GM12878 (cell line): ENCODE data around the gene THBS3. TPM values are rescaled to one million over a fixed set of nuclear protein-coding genes. Genes with fewer than 3 reads are reported as not detected.

ENCODE experiments used
- ATAC-seq: fragments of 200-7000 bp; cut with Tn5 transposase; 3 replicates; pipeline ENCODE4 v1.9.1; 2020; ENCODE audit warnings: mild to moderate bottlenecking, moderate library complexity
- BruUV-seq: library from RNA; stranded (reverse); fragments of 400-500 nt; replicated peaks from 2 replicates; lab custom pipeline; 2021; lab: Mats Ljungman, UMichigan
- CTCF ChIA-PET: fragments of 300-600 bp; sonication (Branson Sonifier 250); formaldehyde crosslinking; extraction: SDS; loops from one replicate; lab custom pipeline; 2021; ENCODE audit warnings: inconsistent platforms; lab: Yijun Ruan, JAX
- POLR2A ChIA-PET: fragments of 350-600 bp; formaldehyde crosslinking; extraction: SDS; loops from one replicate; lab custom pipeline; 2021; ENCODE audit warnings: inconsistent platforms; lab: Charles Lee
- RAD21 ChIA-PET: fragments of 300-600 bp; sonication (Branson Sonifier 250); formaldehyde crosslinking; loops from one replicate; lab custom pipeline; 2023; ENCODE audit warnings: antibody characterized with exemption; ENCODE audit not compliant: unreplicated experiment; lab: Charles Lee
- SMC1A ChIA-PET: fragments of 300-600 bp; sonication (Branson Sonifier 250); formaldehyde crosslinking; loops from one replicate; lab custom pipeline; 2023; ENCODE audit not compliant: unreplicated experiment, uncharacterized antibody; lab: Charles Lee
- DNase-seq: peaks from one replicate; pipeline ENCODE4 v3.0.0-alpha.2; 2011; ENCODE audit warnings: low read depth, low spot score
- FAIRE-seq: peaks from 3 replicates; lab custom pipeline; 2011; peaks lifted over from hg19 to GRCh38; lab: Jason Lieb, UNC
- H2AFZ ChIP-seq: 2 replicates; pipeline ENCODE4 v1.6.0; 2011; ENCODE audit warnings: low read depth, low read length, control low read depth; ENCODE audit not compliant: control insufficient read depth
- H3K27ac ChIP-seq: 2 replicates; pipeline ENCODE4 v1.5.1; 2011; ENCODE audit warnings: control low read depth; ENCODE audit not compliant: control insufficient read depth, insufficient read depth
- H3K27me3 ChIP-seq, 2 experiments: replicated peaks in 1 of 2; 2 replicates each; pipeline versions ENCODE4 v1.6.0 to v1.6.1; 2011; ENCODE audit warnings: low read length in 1 of 2; ENCODE audit not compliant: control insufficient read depth in 2 of 2, insufficient read depth in 2 of 2
- H3K36me3 ChIP-seq, 2 experiments: 2 replicates each; pipeline ENCODE4 v1.5.1; 2011; ENCODE audit warnings: low read length in 1 of 2; ENCODE audit not compliant: control insufficient read depth in 2 of 2, insufficient read depth in 2 of 2
- H3K4me1 ChIP-seq: 2 replicates; pipeline ENCODE4 v1.6.1; 2011; ENCODE audit warnings: mild to moderate bottlenecking, low read length, moderate library complexity, mixed read lengths; ENCODE audit not compliant: control insufficient read depth, insufficient read depth
- H3K4me2 ChIP-seq: 2 replicates; pipeline ENCODE4 v1.6.0; 2011; ENCODE audit warnings: control low read depth; ENCODE audit not compliant: control insufficient read depth, insufficient read depth
- H3K4me3 ChIP-seq: fragments of 200-600 bp; sonication (generic); 2 replicates; pipeline ENCODE4 v1.5.1; 2016
- H3K79me2 ChIP-seq: 2 replicates; pipeline ENCODE4 v1.6.0; 2011; ENCODE audit warnings: low read length; ENCODE audit not compliant: control insufficient read depth, insufficient read depth
- H3K9ac ChIP-seq: 2 replicates; pipeline ENCODE4 v1.8.0; 2011; ENCODE audit warnings: low read length, control low read depth, mixed read lengths; ENCODE audit not compliant: control insufficient read depth, insufficient read depth
- H3K9me3 ChIP-seq: replicated peaks from 3 replicates; pipeline ENCODE4 v1.5.1; 2011; ENCODE audit warnings: mild to moderate bottlenecking, low read length; ENCODE audit not compliant: control insufficient read depth, insufficient read depth
- H4K20me1 ChIP-seq: 2 replicates; pipeline ENCODE4 v1.6.0; 2011; ENCODE audit not compliant: control insufficient read depth, insufficient read depth
- BACH1 ChIP-seq: fragments of 450-650 bp; IDR thresholded peaks from 2 replicates; pipeline ENCODE4 v1.6.1; 2017; ENCODE audit warnings: mild to moderate bottlenecking, borderline replicate concordance
- CBFB ChIP-seq: IDR thresholded peaks from 2 replicates; pipeline ENCODE4 v1.6.1; 2016; ENCODE audit warnings: antibody characterized with exemption, low read depth
- CHD1 ChIP-seq: IDR thresholded peaks from 2 replicates; pipeline ENCODE4 v1.6.1; 2012; ENCODE audit warnings: low read depth, low read length, improper control_type of control experiment
- ETV6 ChIP-seq, 2 experiments: fragments of 450-650 bp in 1 of 2; IDR thresholded peaks in 1 of 2; conservative IDR thresholded peaks in 1 of 2; 2 replicates each; pipeline ENCODE4 v1.6.1; 2014; ENCODE audit warnings: antibody characterized with exemption in 1 of 2, borderline replicate concordance in 1 of 2, low read depth in 1 of 2, mild to moderate bottlenecking in 1 of 2, moderate library complexity in 1 of 2
- FOXM1 ChIP-seq: IDR thresholded peaks from 2 replicates; pipeline ENCODE4 v1.6.1; 2012; ENCODE audit warnings: low read depth, mild to moderate bottlenecking, inconsistent platforms, low read length, moderate library complexity
- HCFC1 ChIP-seq: fragments of 150-350 bp; IDR thresholded peaks from 2 replicates; pipeline ENCODE4 v1.6.1; 2014; ENCODE audit warnings: low read length
- IKZF2 ChIP-seq, 2 experiments: fragments of 450-650 bp; IDR thresholded peaks; 2 replicates each; pipeline ENCODE4 v1.6.1; 2017; ENCODE audit warnings: mild to moderate bottlenecking in 2 of 2, moderate library complexity in 2 of 2
- MEF2A ChIP-seq: IDR thresholded peaks from 2 replicates; pipeline ENCODE4 v1.6.1; 2011; ENCODE audit warnings: low read depth, mild to moderate bottlenecking, low read length, moderate library complexity; ENCODE audit not compliant: insufficient read depth
- NFYB ChIP-seq: IDR thresholded peaks from 2 replicates; pipeline ENCODE4 v1.6.1; 2011; ENCODE audit warnings: low read depth, mild to moderate bottlenecking, low read length, improper control_type of control experiment, moderate library complexity; ENCODE audit not compliant: insufficient read depth
- TCF12 ChIP-seq: IDR thresholded peaks from 2 replicates; pipeline ENCODE4 v1.6.1; 2011; ENCODE audit warnings: low read depth, mild to moderate bottlenecking, low read length
- USF1 ChIP-seq: IDR thresholded peaks from 2 replicates; pipeline ENCODE4 v1.6.1; 2011; ENCODE audit warnings: borderline replicate concordance, low read depth, mild to moderate bottlenecking, moderate library complexity, mixed read lengths, low read length; ENCODE audit not compliant: insufficient read depth; ENCODE audit errors: extremely low read length
- ZBED1 ChIP-seq: IDR thresholded peaks from 2 replicates; pipeline ENCODE4 v1.6.1; 2016; ENCODE audit warnings: borderline replicate concordance
- ZSCAN29 ChIP-seq: fragments of 450-650 bp; IDR thresholded peaks from 2 replicates; pipeline ENCODE4 v1.6.1; 2017; ENCODE audit warnings: mild to moderate bottlenecking, moderate library complexity
- WGBS: methylation state at CpG from one replicate; pipeline ENCODE4 v1.1.6; 2016; ENCODE audit warnings: low lambda C conversion rate; ENCODE audit not compliant: insufficient replicate concordance, insufficient coverage; ENCODE audit errors: missing lambda C conversion rate; 5-methylcytosine and 5-hydroxymethylcytosine counted together
- in situ Hi-C: fragments of 300-500 bp; cut with MboI; formaldehyde crosslinking; loops from 9 replicates; pipeline ENCODE4 v1.14.3; 2018; ENCODE audit warnings: mixed read lengths
- intact Hi-C: fragments of 100-400 bp; cut with micrococcal nuclease; formaldehyde crosslinking; loops from one replicate; pipeline ENCODE4 v1.14.2; 2022; ENCODE audit not compliant: unreplicated experiment
- polyA plus RNA-seq, 11 experiments: library from polyadenylated mRNA; depleted of rRNA in 4 of 11; unstranded in 6 of 11; stranded (reverse) in 5 of 11; fragments of >200 nt; fragmentation: Nextera tagmentation in 4 of 11; fragmentation: Illumina TruSeq in 1 of 11; extraction: Ambion mirVana in 4 of 11; extraction: Trizol in 1 of 11; gene quantifications; 1 replicate in 1 of 11; 2 replicates in 10 of 11; pipeline versions ENCODE4 v1.2.1 to v1.2.3, GENCODE V29; 2011 to 2016; ENCODE audit warnings: inconsistent platforms in 2 of 11, missing spikeins in 2 of 11, low read depth in 1 of 11
- total RNA-seq, 4 experiments: library from RNA; depleted of rRNA in 3 of 4; stranded (reverse); fragments of >200 nt in 3 of 4; fragmentation: Illumina TruSeq in 1 of 4; extraction: Trizol in 1 of 4; gene quantifications; 2 replicates each; pipeline versions ENCODE4 v1.2.1 to v1.2.3, GENCODE V29; 2013 to 2021
- TF ChIP-seq, protein P1 (sequence below): fragments of 450-650 bp; formaldehyde crosslinking; IDR thresholded peaks from 2 replicates; pipeline ENCODE4 v1.4.0; 2020; ENCODE audit warnings: mild to moderate bottlenecking, moderate library complexity
- TF ChIP-seq, protein P2 (sequence below): fragments of 450-650 bp; formaldehyde crosslinking; IDR thresholded peaks from 2 replicates; pipeline ENCODE4 v1.5.0; 2022; ENCODE audit warnings: mild to moderate bottlenecking, missing genetic modification characterization

The THBS3 gene
- total and polyA plus RNA-seq, 10 of the 15 experiments (the other 5 are each of a cell fraction or from before 2014, with no cell fraction given) = 0.66 to 3.6 (median 2.0) TPM

- TF ChIP-seq MEF2A (no peak), ETV6 (conservative IDR thresholded peaks at IDR 0.05 in 1 of 2, IDR thresholded peaks at IDR 0.05 in 1 of 2; ENCODE audit: borderline replicate concordance in 1 of 2, low read depth in 1 of 2) (no peak), TCF12 (no peak), HCFC1 (no peak), FOXM1 (no peak), CBFB (no peak), USF1 (no peak), CHD1 (no peak), IKZF2 (IDR thresholded peaks at IDR 0.05) (no peak), NFYB (no peak), ZBED1 (no peak), ZSCAN29 (no peak), BACH1 (no peak)
- TF ChIP-seq, protein P1, sequence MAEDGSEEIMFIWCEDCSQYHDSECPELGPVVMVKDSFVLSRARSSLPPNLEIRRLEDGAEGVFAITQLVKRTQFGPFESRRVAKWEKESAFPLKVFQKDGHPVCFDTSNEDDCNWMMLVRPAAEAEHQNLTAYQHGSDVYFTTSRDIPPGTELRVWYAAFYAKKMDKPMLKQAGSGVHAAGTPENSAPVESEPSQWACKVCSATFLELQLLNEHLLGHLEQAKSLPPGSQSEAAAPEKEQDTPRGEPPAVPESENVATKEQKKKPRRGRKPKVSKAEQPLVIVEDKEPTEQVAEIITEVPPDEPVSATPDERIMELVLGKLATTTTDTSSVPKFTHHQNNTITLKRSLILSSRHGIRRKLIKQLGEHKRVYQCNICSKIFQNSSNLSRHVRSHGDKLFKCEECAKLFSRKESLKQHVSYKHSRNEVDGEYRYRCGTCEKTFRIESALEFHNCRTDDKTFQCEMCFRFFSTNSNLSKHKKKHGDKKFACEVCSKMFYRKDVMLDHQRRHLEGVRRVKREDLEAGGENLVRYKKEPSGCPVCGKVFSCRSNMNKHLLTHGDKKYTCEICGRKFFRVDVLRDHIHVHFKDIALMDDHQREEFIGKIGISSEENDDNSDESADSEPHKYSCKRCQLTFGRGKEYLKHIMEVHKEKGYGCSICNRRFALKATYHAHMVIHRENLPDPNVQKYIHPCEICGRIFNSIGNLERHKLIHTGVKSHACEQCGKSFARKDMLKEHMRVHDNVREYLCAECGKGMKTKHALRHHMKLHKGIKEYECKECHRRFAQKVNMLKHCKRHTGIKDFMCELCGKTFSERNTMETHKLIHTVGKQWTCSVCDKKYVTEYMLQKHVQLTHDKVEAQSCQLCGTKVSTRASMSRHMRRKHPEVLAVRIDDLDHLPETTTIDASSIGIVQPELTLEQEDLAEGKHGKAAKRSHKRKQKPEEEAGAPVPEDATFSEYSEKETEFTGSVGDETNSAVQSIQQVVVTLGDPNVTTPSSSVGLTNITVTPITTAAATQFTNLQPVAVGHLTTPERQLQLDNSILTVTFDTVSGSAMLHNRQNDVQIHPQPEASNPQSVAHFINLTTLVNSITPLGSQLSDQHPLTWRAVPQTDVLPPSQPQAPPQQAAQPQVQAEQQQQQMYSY (CRISPR knock-in tag) = no peak
- TF ChIP-seq, protein P2, sequence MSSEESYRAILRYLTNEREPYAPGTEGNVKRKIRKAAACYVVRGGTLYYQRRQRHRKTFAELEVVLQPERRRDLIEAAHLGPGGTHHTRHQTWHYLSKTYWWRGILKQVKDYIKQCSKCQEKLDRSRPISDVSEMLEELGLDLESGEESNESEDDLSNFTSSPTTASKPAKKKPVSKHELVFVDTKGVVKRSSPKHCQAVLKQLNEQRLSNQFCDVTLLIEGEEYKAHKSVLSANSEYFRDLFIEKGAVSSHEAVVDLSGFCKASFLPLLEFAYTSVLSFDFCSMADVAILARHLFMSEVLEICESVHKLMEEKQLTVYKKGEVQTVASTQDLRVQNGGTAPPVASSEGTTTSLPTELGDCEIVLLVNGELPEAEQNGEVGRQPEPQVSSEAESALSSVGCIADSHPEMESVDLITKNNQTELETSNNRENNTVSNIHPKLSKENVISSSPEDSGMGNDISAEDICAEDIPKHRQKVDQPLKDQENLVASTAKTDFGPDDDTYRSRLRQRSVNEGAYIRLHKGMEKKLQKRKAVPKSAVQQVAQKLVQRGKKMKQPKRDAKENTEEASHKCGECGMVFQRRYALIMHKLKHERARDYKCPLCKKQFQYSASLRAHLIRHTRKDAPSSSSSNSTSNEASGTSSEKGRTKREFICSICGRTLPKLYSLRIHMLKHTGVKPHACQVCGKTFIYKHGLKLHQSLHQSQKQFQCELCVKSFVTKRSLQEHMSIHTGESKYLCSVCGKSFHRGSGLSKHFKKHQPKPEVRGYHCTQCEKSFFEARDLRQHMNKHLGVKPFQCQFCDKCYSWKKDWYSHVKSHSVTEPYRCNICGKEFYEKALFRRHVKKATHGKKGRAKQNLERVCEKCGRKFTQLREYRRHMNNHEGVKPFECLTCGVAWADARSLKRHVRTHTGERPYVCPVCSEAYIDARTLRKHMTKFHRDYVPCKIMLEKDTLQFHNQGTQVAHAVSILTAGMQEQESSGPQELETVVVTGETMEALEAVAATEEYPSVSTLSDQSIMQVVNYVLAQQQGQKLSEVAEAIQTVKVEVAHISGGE (CRISPR knock-in tag) = no peak
- in situ Hi-C loops (loop anchor here (5.0 kb wide), 1 partner anchor 74 kb away; no protein-coding TSS in a partner anchor), intact Hi-C loops (no loop called here)
- H3K4me1 ChIP-seq = peaks cover 3% of the 10 kb centered on the region
- DNase-seq (no peak), ATAC-seq (no peak), FAIRE-seq (no peak)
- no peak overlapping the region for H3K4me3 ChIP-seq
- 80% methylated on average over 8 of the region's 8 CpGs for WGBS
- H3K27me3 ChIP-seq = no peaks in the 10 kb centered on the region
- no peaks in the 10 kb centered on the region for H4K20me1 ChIP-seq
- no peaks in the 10 kb centered on the region for H3K9me3 ChIP-seq
- H3K9ac ChIP-seq = no peak overlapping the region
- ChIA-PET POLR2A (interaction anchor here (0.6 to 1.3 kb wide), 3 partner anchors 12 to 75 kb away, joined by 3 to 5 read pairs (median 3); no protein-coding TSS in a partner anchor), SMC1A (interaction anchor here (1.8 to 5.9 kb wide), 5 partner anchors 31 to 75 kb away, joined by 6 to 37 read pairs (median 7); partner anchors contain the start of gene SLC50A1), RAD21 (interaction anchor here (0.8 to 5.1 kb wide), 3 partner anchors 15 to 76 kb away, joined by 3 to 71 read pairs (median 14); no protein-coding TSS in a partner anchor), CTCF (interaction anchor here (1.0 to 12.1 kb wide), 5 partner anchors 11 to 80 kb away, joined by 3 to 284 read pairs (median 13); no protein-coding TSS in a partner anchor)
- H3K4me2 ChIP-seq = no peak overlapping the region
- no peak overlapping the region for H3K27ac ChIP-seq
- peaks cover 0 to 3% of the 10 kb centered on the region in 2 experiments; a peak in 1 of 4 replicates for H3K36me3 ChIP-seq
- no peak overlapping the region for H2AFZ ChIP-seq
- H3K79me2 ChIP-seq = no peaks in the 10 kb centered on the region
- BruUV-seq = no TSS peak
Measured at GRCh38 chr1:155166051-155166470, 41.6 kb downstream of the THBS3 start.
